Prostate gland (tissue), 2 donors: ENCODE data around the gene FCSK. TPM values are rescaled to one million over a fixed set of nuclear protein-coding genes. Genes with fewer than 3 reads are reported as not detected.

Source experiments
- DNase-seq: peaks from one replicate; pipeline ENCODE4 v3.0.0-alpha.2; 2019; ENCODE audit warnings: low spot score
- H3K27ac ChIP-seq, 2 donors: fragments of 200-600 bp; sonication (generic); 2 replicates each; pipeline ENCODE4 v1.5.1; 2017 to 2019
- H3K27me3 ChIP-seq: fragments of 200-600 bp; sonication (generic); replicated peaks from 2 replicates; pipeline ENCODE4 v1.5.1; 2019; ENCODE audit not compliant: insufficient read depth
- H3K36me3 ChIP-seq, 2 donors: fragments of 200-600 bp; sonication (generic); 1 replicate in 1 of 2; 2 replicates in 1 of 2; pipeline versions ENCODE4 v1.5.1 to v1.8.1; 2017 to 2019
- H3K4me1 ChIP-seq: fragments of 200-600 bp; sonication (generic); replicated peaks from 2 replicates; pipeline ENCODE4 v1.5.1; 2019
- H3K4me3 ChIP-seq, 2 donors: fragments of 200-600 bp; sonication (generic); 2 replicates each; pipeline ENCODE4 v1.5.1; 2017 to 2019
- H3K9me3 ChIP-seq: fragments of 200-600 bp; sonication (generic); 2 replicates; pipeline ENCODE4 v1.5.1; 2017
- POLR2A ChIP-seq: fragments of 450-650 bp; IDR thresholded peaks from one replicate; pipeline ENCODE4 v1.6.1; 2016; ENCODE audit warnings: antibody characterized with exemption, mild to moderate bottlenecking
- POLR2AphosphoS5 ChIP-seq: sonication (generic); formaldehyde crosslinking; IDR thresholded peaks from one replicate; pipeline ENCODE4 v1.6.1; 2017; ENCODE audit warnings: antibody characterized with exemption
- WGBS: methylation state at CpG from one replicate; pipeline ENCODE4 v1.1.5; 2018; 5-methylcytosine and 5-hydroxymethylcytosine counted together
- intact Hi-C: fragments of 100-400 bp; cut with DNase I; formaldehyde crosslinking; loops from one replicate; pipeline ENCODE4 v1.14.2; 2022
- total RNA-seq, 2 donors: library from RNA; depleted of rRNA; stranded (reverse); fragments of >200 nt; gene quantifications; one replicate each; pipeline ENCODE4 v1.1.0, GENCODE V29; 2016
- TF ChIP-seq, protein P1 (sequence below), 4 experiments: fragments of 200-600 bp in 2 of 4; fragments of 450-650 bp in 2 of 4; sonication (generic) in 2 of 4; IDR thresholded peaks; 1 replicate in 3 of 4; 2 replicates in 1 of 4; pipeline ENCODE4 v1.5.1; 2016 to 2019; ENCODE audit warnings: antibody characterized with exemption in 4 of 4, mild to moderate bottlenecking in 2 of 4, moderate library complexity in 2 of 4

Gene FCSK
- total RNA-seq, 2 donors from 2014 or later: 23.0 to 33.1 TPM

DNA sequence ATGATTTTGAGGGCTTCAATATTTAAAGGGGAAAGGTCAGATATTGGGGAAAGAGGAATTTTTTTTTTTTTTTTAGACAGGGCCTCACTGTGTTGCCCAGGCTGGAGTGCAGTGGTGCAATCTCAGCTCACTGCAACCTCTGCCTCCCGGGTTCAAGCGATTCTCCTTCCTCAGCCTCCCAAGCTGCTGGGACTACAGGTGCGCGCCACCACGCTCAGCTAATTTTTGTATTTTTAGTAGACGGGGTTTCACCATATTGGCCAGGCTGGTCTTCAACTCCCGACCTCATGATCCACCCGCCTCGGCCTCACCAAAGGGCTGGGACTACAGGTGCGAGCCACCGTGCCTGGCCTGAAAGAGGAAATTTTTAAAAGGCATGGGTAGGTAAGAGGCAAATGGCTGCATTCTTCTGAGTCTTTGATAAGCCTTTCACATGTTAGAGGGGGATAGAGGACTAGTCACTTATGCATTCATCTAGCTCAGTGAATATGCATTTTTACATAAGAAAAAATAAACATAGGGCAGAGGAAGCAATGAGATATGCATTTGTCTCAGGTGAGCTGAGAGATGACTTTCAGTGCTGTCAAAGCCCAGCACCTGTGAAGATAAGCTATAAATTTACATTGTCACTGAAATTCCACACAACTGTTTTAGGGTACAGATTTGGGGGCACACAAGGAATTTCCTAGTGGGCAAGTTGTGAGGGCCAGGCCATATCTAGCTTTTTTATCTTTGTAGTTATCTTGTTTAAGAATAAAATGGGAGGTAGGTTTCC is 1.1 kb upstream of the FCSK start:
- no peaks in the 10 kb centered on the region for H3K36me3 ChIP-seq
- H3K27me3 ChIP-seq: no peaks in the 10 kb centered on the region
- H3K4me1 ChIP-seq: peaks cover 3% of the 10 kb centered on the region
- H3K9me3 ChIP-seq: no peaks in the 10 kb centered on the region
- no peak overlapping the region for H3K27ac ChIP-seq
- peak overlapping the region; percentile 87 to 97 for H3K4me3 ChIP-seq
- TF ChIP-seq, protein P1, sequence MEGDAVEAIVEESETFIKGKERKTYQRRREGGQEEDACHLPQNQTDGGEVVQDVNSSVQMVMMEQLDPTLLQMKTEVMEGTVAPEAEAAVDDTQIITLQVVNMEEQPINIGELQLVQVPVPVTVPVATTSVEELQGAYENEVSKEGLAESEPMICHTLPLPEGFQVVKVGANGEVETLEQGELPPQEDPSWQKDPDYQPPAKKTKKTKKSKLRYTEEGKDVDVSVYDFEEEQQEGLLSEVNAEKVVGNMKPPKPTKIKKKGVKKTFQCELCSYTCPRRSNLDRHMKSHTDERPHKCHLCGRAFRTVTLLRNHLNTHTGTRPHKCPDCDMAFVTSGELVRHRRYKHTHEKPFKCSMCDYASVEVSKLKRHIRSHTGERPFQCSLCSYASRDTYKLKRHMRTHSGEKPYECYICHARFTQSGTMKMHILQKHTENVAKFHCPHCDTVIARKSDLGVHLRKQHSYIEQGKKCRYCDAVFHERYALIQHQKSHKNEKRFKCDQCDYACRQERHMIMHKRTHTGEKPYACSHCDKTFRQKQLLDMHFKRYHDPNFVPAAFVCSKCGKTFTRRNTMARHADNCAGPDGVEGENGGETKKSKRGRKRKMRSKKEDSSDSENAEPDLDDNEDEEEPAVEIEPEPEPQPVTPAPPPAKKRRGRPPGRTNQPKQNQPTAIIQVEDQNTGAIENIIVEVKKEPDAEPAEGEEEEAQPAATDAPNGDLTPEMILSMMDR (IDR thresholded peaks at IDR 0.05): peak in 1 of 4 experiments; percentile 3
- TF ChIP-seq POLR2A: no peak
- TF ChIP-seq POLR2AphosphoS5: no peak
- DNase-seq: no peak
- intact Hi-C loops: no loop called here
- 95% methylated on average over 11 of the region's 11 CpGs for WGBS

DNA sequence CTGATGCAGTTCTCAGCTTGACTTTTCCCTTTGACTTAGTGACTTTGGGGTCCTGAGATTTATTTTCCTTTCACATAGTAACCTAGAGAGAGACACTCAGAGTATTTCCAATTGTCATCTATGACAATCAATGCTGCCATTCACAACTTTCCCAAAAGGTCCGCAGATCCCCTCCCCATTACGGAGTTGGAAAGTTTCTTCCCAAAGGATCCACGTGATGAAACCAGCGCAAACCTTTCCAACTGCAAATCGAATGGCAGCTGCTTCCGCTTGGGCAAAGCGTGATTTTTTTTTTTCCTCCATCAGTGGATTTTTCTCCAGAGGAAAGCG is 538 bp upstream of the FCSK start:
- no peaks in the 10 kb centered on the region for H3K36me3 ChIP-seq
- intact Hi-C loops: no loop called here
- DNase-seq: no peak
- H3K4me3 ChIP-seq: peak overlapping the region; percentile 87 to 97
- peak overlapping the region; percentile 89 to 92 for H3K27ac ChIP-seq
- H3K27me3 ChIP-seq: no peaks in the 10 kb centered on the region
- H3K9me3 ChIP-seq: no peaks in the 10 kb centered on the region
- under 1% methylated on average over 8 of the region's 8 CpGs for WGBS
- H3K4me1 ChIP-seq: peaks cover 3% of the 10 kb centered on the region
- TF ChIP-seq POLR2AphosphoS5 (no peak), POLR2A (no peak)
- TF ChIP-seq, protein P1 (IDR thresholded peaks at IDR 0.05): no peak

DNA sequence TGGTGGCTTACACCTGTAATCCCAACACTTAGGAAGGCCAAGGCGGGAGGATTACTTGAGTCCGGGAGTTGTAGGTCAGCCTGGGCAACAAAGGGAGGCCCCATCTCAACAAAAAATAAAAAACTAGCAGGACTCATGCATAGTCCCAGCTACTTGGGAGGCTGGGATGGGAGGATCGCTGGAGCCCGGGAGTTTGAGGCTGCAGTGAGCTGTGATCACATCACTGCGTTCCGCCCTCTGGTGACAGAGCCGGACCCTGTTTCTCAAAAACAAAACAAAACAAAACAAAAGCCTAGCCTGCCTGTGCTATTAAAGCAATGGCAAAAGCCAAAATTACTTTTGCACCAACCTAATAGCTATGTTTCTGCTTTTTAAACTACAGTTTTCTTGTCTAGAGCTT is 1.5 kb downstream of the FCSK start:
- Histone ChIP-seq H3K9me3 (no peaks in the 10 kb centered on the region), H3K27me3 (no peaks in the 10 kb centered on the region), H3K4me1 (peaks cover 3% of the 10 kb centered on the region), H3K27ac (no peak overlapping the region), H3K36me3 (no peaks in the 10 kb centered on the region), H3K4me3 (no peak overlapping the region)
- intact Hi-C loops: loop anchor here (5.0 kb wide), 1 partner anchor 74 kb away; no protein-coding TSS in a partner anchor
- no peak for DNase-seq
- TF ChIP-seq POLR2AphosphoS5 (no peak), POLR2A (no peak)
- TF ChIP-seq, protein P1 (IDR thresholded peaks at IDR 0.05): no peak
- 92% methylated on average over 7 of the region's 7 CpGs for WGBS

DNA sequence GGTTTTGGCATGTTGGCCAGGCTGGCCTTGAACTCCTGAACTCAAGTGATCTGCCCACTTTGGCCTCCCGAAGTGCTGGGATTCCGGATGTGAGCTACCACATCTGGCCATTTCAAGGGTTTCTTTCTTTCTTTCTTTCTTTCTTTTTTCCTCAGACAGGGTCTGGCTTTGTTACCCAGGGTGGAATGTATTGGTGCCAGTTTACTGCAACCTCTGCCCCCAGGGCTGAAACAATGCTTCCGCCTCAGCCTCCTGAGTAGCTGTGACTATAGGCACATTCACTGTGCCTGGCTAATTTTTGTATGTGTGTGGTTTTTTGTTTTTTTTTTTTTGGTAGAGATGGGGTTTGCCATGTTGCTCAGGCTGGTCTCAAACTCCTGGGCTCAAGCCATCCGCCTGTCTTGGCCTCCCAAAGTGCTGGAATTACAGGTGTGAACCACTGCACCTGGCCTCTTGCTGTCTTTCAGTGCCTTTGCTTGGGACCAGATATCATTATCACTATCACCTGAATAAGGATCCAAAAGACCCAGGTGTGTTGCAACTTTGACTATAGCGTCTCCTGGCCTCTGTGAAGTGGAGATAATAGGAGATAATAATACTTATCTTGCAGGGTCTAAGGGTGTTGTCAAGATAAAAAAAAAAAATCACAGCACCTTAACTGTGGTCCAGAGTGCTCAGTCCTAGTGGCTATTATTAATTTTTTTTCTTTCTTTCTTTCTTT is 3.2 kb downstream of the FCSK start:
- peaks cover 3% of the 10 kb centered on the region for H3K4me1 ChIP-seq
- no peak for DNase-seq
- intact Hi-C loops: loop anchor here (5.0 kb wide), 1 partner anchor 75 kb away; no protein-coding TSS in a partner anchor
- no peaks in the 10 kb centered on the region for H3K9me3 ChIP-seq
- H3K36me3 ChIP-seq: no peaks in the 10 kb centered on the region
- H3K4me3 ChIP-seq: no peak overlapping the region
- 96% methylated on average over 5 of the region's 5 CpGs for WGBS
- no peaks in the 10 kb centered on the region for H3K27me3 ChIP-seq
- H3K27ac ChIP-seq: no peak overlapping the region
- TF ChIP-seq, protein P1 (IDR thresholded peaks at IDR 0.05): no peak
- TF ChIP-seq POLR2A: no peak
- TF ChIP-seq POLR2AphosphoS5: no peak
